Epithelial cell of proximal tubule (primary cell): ENCODE results near the gene KLF1. TPM values are rescaled to one million over a fixed set of nuclear protein-coding genes. Genes with fewer than 3 reads are reported as not detected.

Experiments
- DNase-seq: peaks from one replicate; pipeline ENCODE4 v3.0.0-alpha.2; 2011; ENCODE audit warnings: low read depth
- H3K4me3 ChIP-seq: 2 replicates; pipeline ENCODE4 v1.5.1; 2011; ENCODE audit warnings: low read depth, mild to moderate bottlenecking, low read length
- CTCF ChIP-seq: conservative IDR thresholded peaks from 2 replicates; pipeline ENCODE4 v1.5.1; 2012; ENCODE audit warnings: low read depth, mild to moderate bottlenecking, low read length
- total RNA-seq: library from RNA; depleted of rRNA; stranded (reverse); fragments of >200 nt; gene quantifications from 2 replicates; pipeline ENCODE4 v1.2.3, GENCODE V29; 2015

KLF1 gene
- total RNA-seq, 1 donor from 2014 or later, result not detected

- DNase-seq, result no peak
- H3K4me3 ChIP-seq, result peak within 1 kb of the TSS; percentile 44
- TF ChIP-seq CTCF, result no peak
Observed at GRCh38 chr19:12834566-12834943, 52.4 kb downstream of the KLF1 start, which contains the start of gene RTBDN. RTBDN (minus strand) TSS chr19:12834579; CDS start chr19:12829979, 4,600 bp downstream.

Other genes with a start within 250 kb of the KLF1 start
- gene MAN2B1, start 220.5 kb downstream of the KLF1 start, total RNA-seq, result 41.7 and 64.2 TPM in 2 replicates
- gene WDR83, start 220.4 kb downstream of the KLF1 start, total RNA-seq, result 3.6 and 10.8 TPM in 2 replicates
- gene DHPS, start 205.3 kb downstream of the KLF1 start, total RNA-seq, result 108 and 134 TPM in 2 replicates
- not detected in 2 replicates for gene GNG14, start 199.2 kb downstream of the KLF1 start, total RNA-seq
- 18.5 and 21.3 TPM in 2 replicates for gene FBXW9, start 190.6 kb downstream of the KLF1 start, total RNA-seq
- gene TNPO2, start 163.3 kb downstream of the KLF1 start, total RNA-seq, result 21.9 and 33.3 TPM in 2 replicates
- gene TRIR, start 152.5 kb downstream of the KLF1 start, total RNA-seq, result 430 and 635 TPM in 2 replicates
- gene GET3, start 149.7 kb downstream of the KLF1 start, total RNA-seq, result 86.6 and 151 TPM in 2 replicates
- not detected in 2 replicates for gene BEST2, start 135.4 kb downstream of the KLF1 start, total RNA-seq
- 12.3 and 26.3 TPM in 2 replicates for gene HOOK2, start 111.6 kb downstream of the KLF1 start, total RNA-seq
- 127 and 251 TPM in 2 replicates for gene JUNB, start 95.7 kb downstream of the KLF1 start, total RNA-seq
- gene PRDX2, start 85.4 kb downstream of the KLF1 start, total RNA-seq, result 463 and 571 TPM in 2 replicates
- not detected in 2 replicates for gene THSD8, start 85.1 kb downstream of the KLF1 start, total RNA-seq
- 49.6 and 62.7 TPM in 2 replicates for gene RNASEH2A, start 80.6 kb downstream of the KLF1 start, total RNA-seq
- gene RTBDN, start 52.6 kb downstream of the KLF1 start, total RNA-seq, result not detected in 2 replicates
- 0.22 and 1.5 TPM in 2 replicates for gene MAST1, start 48.7 kb downstream of the KLF1 start, total RNA-seq
- 21.0 and 24.0 TPM in 2 replicates for gene DNASE2, start 5.8 kb downstream of the KLF1 start, total RNA-seq
- 43.4 and 49.1 TPM in 2 replicates for gene GCDH, start 4.0 kb upstream of the KLF1 start, total RNA-seq
- 0.22 and 1.3 TPM in 2 replicates for gene SYCE2, start 32.1 kb upstream of the KLF1 start, total RNA-seq
- 89.1 and 101 TPM in 2 replicates for gene FARSA, start 46.5 kb upstream of the KLF1 start, total RNA-seq
- gene CALR, start 51.4 kb upstream of the KLF1 start, total RNA-seq, result 1,613 and 1,812 TPM in 2 replicates
- gene RAD23A, start 58.7 kb upstream of the KLF1 start, total RNA-seq, result 108 and 129 TPM in 2 replicates
- gene GADD45GIP1, start 70.0 kb upstream of the KLF1 start, total RNA-seq, result 87.2 and 105 TPM in 2 replicates
- 0.06 and 0.07 TPM in 2 replicates for gene DAND5, start 82.4 kb upstream of the KLF1 start, total RNA-seq
- 1.7 TPM in 1 of 2 replicates, not detected in the other for gene NFIX, start 108.3 kb upstream of the KLF1 start, total RNA-seq
- 4.0 and 6.9 TPM in 2 replicates for gene LYL1, start 215.7 kb upstream of the KLF1 start, total RNA-seq
- gene TRMT1, start 229.5 kb upstream of the KLF1 start, total RNA-seq, result 49.9 and 56.1 TPM in 2 replicates
- 72.2 and 114 TPM in 2 replicates for gene NACC1, start 231.1 kb upstream of the KLF1 start, total RNA-seq